Stimulated activated CD8-positive, alpha-beta memory T cell treated with anti-CD3 and anti-CD28 coated beads, Interleukin-12 subunit alpha, Interleukin-12 subunit beta, amount 100 ng/mL, for 24 hours (primary cell): Measurements from ENCODE around the gene CDC42BPA.
"Not testable (repeated sequence)": the region's sequence is repeated elsewhere in the genome, so short reads cannot be mapped to it uniquely, and the experiment has no call there.

Experiments used
- DNase-seq: peaks from one replicate; pipeline ENCODE4 v3.0.0-alpha.2; 2020; ENCODE audit errors: extremely low read depth

CDC42BPA gene, protein sequence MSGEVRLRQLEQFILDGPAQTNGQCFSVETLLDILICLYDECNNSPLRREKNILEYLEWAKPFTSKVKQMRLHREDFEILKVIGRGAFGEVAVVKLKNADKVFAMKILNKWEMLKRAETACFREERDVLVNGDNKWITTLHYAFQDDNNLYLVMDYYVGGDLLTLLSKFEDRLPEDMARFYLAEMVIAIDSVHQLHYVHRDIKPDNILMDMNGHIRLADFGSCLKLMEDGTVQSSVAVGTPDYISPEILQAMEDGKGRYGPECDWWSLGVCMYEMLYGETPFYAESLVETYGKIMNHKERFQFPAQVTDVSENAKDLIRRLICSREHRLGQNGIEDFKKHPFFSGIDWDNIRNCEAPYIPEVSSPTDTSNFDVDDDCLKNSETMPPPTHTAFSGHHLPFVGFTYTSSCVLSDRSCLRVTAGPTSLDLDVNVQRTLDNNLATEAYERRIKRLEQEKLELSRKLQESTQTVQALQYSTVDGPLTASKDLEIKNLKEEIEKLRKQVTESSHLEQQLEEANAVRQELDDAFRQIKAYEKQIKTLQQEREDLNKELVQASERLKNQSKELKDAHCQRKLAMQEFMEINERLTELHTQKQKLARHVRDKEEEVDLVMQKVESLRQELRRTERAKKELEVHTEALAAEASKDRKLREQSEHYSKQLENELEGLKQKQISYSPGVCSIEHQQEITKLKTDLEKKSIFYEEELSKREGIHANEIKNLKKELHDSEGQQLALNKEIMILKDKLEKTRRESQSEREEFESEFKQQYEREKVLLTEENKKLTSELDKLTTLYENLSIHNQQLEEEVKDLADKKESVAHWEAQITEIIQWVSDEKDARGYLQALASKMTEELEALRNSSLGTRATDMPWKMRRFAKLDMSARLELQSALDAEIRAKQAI (N-terminal part only)

GRCh38 chr1:227318016-227318852, at the start of gene CDC42BPA:
Gene CDC42BPA, minus strand, starts transcription at chr1:227318492. Its CDS starts 1,310 bp downstream, at chr1:227317182.
- DNase-seq: no peak

DNA sequence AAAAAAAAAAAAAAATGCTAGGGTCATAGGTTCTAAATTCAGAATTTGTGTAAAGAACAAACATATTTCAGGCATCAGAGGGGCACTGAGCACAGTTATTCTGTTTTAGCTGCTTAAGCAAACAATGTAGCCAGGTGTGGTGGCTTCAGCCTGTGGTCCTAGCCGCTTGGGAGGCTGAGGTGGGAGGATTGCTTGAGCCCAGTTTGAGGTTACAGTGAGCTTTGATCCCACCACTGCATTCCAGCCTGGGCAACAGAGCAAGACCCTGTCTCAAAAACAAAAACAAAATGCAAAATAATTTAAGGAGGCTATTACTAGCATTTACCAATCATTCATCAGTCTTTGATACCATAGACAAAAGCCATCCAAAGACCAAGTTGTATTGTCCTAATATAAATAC, 49.7 kb upstream of the CDC42BPA start:
- DNase-seq: no peak

GRCh38 chr1:227365473-227366431, 47.5 kb upstream of the CDC42BPA start:
- DNase-seq: no peak

- no peak for DNase-seq
Measured at GRCh38 chr1:227364657-227365056, 46.4 kb upstream of the CDC42BPA start.

GRCh38 chr1:227363825-227364224, 45.5 kb upstream of the CDC42BPA start:
- DNase-seq: no peak

- DNase-seq: no peak
Measured at GRCh38 chr1:227362039-227362438, 43.7 kb upstream of the CDC42BPA start.

GRCh38 chr1:227357927-227358302, 39.6 kb upstream of the CDC42BPA start:
- no peak for DNase-seq

DNA sequence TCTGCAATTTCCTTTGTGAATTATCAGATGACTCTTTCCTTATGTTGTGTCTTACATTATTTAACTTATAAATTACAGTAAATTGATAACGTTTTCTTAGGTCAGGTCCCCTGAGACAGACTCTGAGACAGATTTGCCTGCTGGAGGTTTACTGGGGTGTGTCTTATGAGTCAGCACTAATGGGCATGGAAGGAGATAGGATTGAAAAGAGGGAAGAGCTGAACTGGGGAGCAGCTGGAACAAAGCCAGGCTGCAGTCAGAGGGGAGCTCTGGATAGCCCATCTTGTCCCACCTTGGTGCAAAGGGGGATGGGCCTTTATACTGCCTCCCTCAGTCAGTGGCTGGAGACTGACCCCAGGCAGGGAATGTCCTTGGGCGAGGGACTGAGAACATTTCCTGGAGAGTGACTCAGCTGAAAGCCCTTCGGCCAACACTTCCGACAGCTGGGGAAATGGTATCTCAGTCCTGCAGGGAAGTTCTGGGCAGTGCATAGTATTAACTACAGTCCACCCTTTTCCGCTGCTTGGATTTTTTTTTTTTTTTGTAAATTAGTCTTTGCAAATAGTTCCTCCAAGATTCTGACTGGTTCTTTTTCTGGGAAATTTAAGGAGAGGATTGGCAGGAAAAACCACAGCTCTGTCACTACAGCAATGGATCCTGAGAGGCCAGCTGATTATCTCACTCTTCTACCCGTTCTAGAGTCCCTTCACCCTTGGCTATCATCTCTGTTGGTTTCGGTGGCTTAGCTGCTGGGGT, 39.1 kb upstream of the CDC42BPA start:
- DNase-seq: no peak

DNA sequence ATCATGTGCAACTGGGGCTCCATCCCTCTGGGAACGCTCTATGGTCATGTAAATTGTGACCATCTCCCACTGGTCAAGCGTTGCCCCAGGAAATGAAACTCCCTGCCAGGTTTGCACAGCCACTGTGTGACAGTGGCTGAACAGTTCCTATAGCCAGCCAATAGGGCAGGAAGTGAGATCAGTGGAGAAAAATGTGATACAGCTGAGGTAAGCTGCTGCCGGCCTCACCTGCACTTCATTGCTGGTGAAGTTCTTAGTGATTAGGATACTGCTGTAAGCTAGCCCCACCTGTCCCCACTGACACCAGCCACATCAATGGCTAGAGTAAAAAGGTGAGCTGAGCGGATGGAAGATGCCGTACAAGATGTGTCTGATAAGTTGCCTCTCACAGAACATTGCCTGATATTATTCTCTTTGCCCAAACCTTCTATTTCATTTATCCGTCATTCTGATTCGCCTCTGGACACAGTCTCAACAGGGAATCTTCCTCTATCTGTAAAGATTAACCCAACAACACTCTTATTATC, 38.4 kb upstream of the CDC42BPA start:
- DNase-seq: no peak

DNA sequence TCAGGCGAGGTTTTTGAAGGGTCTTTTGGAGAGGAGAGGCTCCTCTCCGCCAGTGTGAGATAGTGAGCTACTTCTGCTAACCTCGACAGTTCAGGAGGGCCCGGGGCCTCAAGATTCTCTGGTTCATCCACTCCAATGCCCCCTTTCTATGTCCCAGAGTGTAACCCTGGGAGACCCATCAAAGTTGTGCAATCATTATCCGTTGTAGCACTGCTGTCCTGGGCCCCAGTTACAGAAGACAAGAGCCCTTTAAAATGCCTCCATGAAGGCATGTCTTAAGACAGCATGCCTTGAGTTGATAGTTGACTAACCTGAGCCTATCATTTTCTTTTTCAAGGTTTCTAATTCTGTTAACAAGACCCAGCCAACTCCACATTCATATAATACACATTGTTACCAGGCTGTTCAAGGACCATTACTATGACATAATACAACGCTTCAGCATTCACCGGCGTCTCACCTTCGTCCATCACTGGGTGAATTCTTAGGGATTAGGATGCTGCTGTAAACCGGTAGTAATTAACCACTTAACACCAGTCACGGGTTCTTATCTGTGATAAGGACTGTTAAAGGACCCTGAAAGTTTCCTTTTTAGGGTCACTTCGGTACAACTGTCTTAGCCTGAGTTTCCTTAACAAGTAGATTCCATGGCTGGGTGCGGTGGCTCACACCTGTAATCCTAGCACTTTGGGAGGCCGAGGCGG, 37.4 kb upstream of the CDC42BPA start:
- no peak for DNase-seq

- no peak for DNase-seq
Measured at GRCh38 chr1:227353186-227353585, 34.9 kb upstream of the CDC42BPA start.

DNA sequence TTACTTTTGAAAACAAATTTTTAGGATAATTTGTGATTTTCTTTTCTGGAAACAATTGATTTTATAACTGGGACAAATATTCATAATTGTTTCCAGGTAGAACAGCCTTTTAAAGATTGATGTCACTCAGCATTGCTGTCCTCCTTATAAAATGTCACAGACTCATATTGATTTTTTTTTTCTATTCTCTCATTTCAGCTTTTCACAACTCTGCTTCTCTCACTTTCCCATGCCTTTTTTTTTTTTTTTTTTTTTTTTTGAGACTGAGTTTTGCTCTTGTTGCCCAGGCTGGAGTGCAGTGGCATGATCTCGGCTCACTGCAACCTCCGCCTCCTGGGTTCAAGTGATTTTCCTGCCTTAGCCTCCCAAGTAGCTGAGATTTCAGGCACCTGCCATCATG, 33.9 kb upstream of the CDC42BPA start:
- not testable (repeated sequence) for DNase-seq

- DNase-seq: no peak
Measured at GRCh38 chr1:227351443-227351842, 33.2 kb upstream of the CDC42BPA start.

DNA sequence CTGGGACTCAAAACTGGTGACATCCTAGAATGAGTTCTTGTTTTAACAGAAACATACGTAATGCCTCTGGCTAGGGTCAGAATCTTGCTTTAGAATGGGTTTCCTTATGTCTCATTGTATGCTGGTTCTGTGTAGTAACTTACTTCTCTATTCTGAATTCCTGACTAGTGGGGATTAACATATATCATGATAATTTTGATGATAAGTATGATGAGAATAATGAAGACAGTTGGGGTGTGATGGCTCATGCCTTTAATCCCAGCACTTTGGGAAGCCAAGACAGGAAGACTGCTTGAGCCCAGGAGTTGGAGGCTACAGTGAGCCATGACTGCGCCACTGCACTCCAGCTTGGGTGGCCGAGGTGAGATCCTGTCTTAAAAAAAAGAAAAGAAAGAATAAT, 31.7 kb upstream of the CDC42BPA start:
- DNase-seq: no peak

DNA sequence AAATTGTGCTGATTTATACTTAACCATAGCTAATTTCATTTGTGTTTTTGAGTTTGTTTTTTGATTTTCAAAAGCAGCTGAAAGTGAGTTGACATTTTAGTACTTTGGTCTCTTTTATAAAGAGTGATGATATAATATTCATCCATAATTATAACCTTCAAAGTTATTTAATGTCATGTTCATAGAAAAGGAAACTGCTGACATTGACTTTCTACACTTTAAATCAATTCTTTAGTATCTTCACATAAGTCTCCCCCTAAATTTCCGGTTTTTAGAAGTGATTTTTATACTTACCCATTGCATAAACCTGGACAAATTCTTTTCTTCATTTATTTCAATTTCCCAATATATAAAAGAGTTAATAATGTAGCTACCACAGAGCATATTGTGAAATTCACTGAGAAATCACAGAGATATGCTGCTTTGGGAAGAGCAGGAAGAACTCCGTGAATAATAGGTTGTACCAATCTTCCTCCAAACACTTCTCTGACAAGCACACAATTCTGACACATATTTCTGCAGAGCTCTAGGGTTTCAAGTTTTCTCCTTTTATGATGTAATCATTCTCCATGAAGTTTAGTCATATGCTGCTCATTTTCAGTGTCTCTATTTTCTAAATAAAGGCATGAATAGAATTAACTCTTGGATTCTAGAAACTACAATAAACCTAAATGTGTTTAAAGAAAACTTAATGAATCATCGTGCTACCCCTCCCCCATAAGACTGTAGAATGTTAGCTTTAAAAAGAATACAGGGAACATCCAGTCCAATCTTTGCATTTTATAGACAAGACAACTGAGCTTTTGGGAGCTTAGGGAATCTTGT, 25.6 kb upstream of the CDC42BPA start:
- DNase-seq: no peak

GRCh38 chr1:227343206-227343605, 24.9 kb upstream of the CDC42BPA start:
- DNase-seq: no peak

- no peak for DNase-seq
Measured at GRCh38 chr1:227342075-227342829, 24.0 kb upstream of the CDC42BPA start.
